K562 (cell line): Measurements from ENCODE around the gene SNX9. TPM values are rescaled to one million over a fixed set of nuclear protein-coding genes. Genes with fewer than 3 reads are reported as not detected.

ENCODE experiments used
- ATF4 ChIP-seq: fragments of 450-650 bp; formaldehyde crosslinking; IDR thresholded peaks from 2 replicates; pipeline ENCODE4 v1.4.0; 2022; ENCODE audit warnings: mild to moderate bottlenecking, moderate library complexity
- DIDO1 ChIP-seq: fragments of 450-650 bp; IDR thresholded peaks from 2 replicates; pipeline ENCODE4 v1.6.1; 2016; ENCODE audit warnings: low read depth, missing biosample characterization, missing genetic modification characterization
- ETV1 ChIP-seq: fragments of 450-650 bp; conservative IDR thresholded peaks from 2 replicates; pipeline ENCODE4 v1.6.1; 2016; ENCODE audit warnings: missing genetic modification characterization, control low read depth, low read depth, missing compliant biosample characterization
- HMG20A ChIP-seq: fragments of 450-650 bp; formaldehyde crosslinking; conservative IDR thresholded peaks from 2 replicates; pipeline ENCODE4 v1.4.0; 2020; ENCODE audit warnings: mild to moderate bottlenecking, mixed read lengths
- HOXB6 ChIP-seq: fragments of 250-450 bp; sonication (Bioruptor Pico); IDR thresholded peaks from 2 replicates; pipeline ENCODE4 v1.5.1; 2022; ENCODE audit warnings: mild to moderate bottlenecking, borderline replicate concordance
- KLF13 ChIP-seq: fragments of 450-650 bp; IDR thresholded peaks from 2 replicates; pipeline ENCODE4 v1.6.1; 2016; ENCODE audit warnings: missing genetic modification characterization, low read depth, mild to moderate bottlenecking, missing compliant biosample characterization, moderate library complexity, borderline replicate concordance
- MTA2 ChIP-seq: fragments of 450-650 bp; IDR thresholded peaks from 2 replicates; pipeline ENCODE4 v1.6.1; 2016; ENCODE audit warnings: low read depth
- NBN ChIP-seq: fragments of 450-650 bp; IDR thresholded peaks from 2 replicates; pipeline ENCODE4 v1.6.1; 2016; ENCODE audit warnings: low read depth, mild to moderate bottlenecking
- NUFIP1 ChIP-seq: fragments of 450-650 bp; IDR thresholded peaks from 2 replicates; pipeline ENCODE4 v1.6.1; 2018; ENCODE audit not compliant: partially characterized antibody
- PTTG1 ChIP-seq: fragments of 450-650 bp; IDR thresholded peaks from 2 replicates; pipeline ENCODE4 v1.6.1; 2016; ENCODE audit warnings: low read depth, mild to moderate bottlenecking, missing genetic modification characterization, missing compliant biosample characterization
- RCOR1 ChIP-seq, 2 experiments: IDR thresholded peaks; 2 replicates each; pipeline ENCODE4 v1.6.1; 2012; ENCODE audit warnings: low read depth in 2 of 2, low read length in 2 of 2, borderline replicate concordance in 1 of 2, improper control_type of control experiment in 1 of 2
- ZBTB1 ChIP-seq: sonication (generic); formaldehyde crosslinking; IDR thresholded peaks from 2 replicates; pipeline ENCODE4 v1.8.1; 2023; ENCODE audit warnings: missing genetic modification reagents, low read depth, mild to moderate bottlenecking, borderline replicate concordance
- ZNF232 ChIP-seq: sonication (generic); formaldehyde crosslinking; IDR thresholded peaks from 2 replicates; pipeline ENCODE4 v1.8.0; 2022; ENCODE audit warnings: mild to moderate bottlenecking, missing genetic modification reagents
- ZNF384 ChIP-seq: IDR thresholded peaks from 2 replicates; pipeline ENCODE4 v1.6.1; 2012; ENCODE audit warnings: low read depth, low read length, improper control_type of control experiment
- ZNF512 ChIP-seq: IDR thresholded peaks from 2 replicates; pipeline ENCODE4 v1.6.1; 2016; ENCODE audit warnings: missing genetic modification characterization, missing compliant biosample characterization
- ZNF592 ChIP-seq: fragments of 450-650 bp; IDR thresholded peaks from 2 replicates; pipeline ENCODE4 v1.6.1; 2017; ENCODE audit warnings: antibody characterized with exemption, mild to moderate bottlenecking
- ZNF830 ChIP-seq: fragments of 250-450 bp; sonication (Bioruptor Pico); IDR thresholded peaks from 2 replicates; pipeline ENCODE4 v1.5.0; 2021; ENCODE audit warnings: mild to moderate bottlenecking
- polyA plus RNA-seq, 8 experiments: library from polyadenylated mRNA; depleted of rRNA in 4 of 8; stranded (reverse) in 5 of 8; unstranded in 3 of 8; fragments of >200 nt; fragmentation: Nextera tagmentation in 2 of 8; fragmentation: Illumina TruSeq in 1 of 8; extraction: Ambion mirVana in 2 of 8; extraction: Trizol in 1 of 8; gene quantifications; 2 replicates each; pipeline versions ENCODE4 v1.2.1 to v1.2.3, GENCODE V29; 2011 to 2014; ENCODE audit warnings: inconsistent platforms in 1 of 8, missing spikeins in 1 of 8
- total RNA-seq, 7 experiments: library from RNA; depleted of rRNA in 6 of 7; stranded (reverse); fragments of >200 nt in 6 of 7; fragmentation: Illumina TruSeq in 2 of 7; extraction: Trizol in 2 of 7; gene quantifications; 2 replicates each; pipeline versions ENCODE4 v1.2.1 to v1.2.3, GENCODE V29; 2011 to 2021; ENCODE audit warnings: low replicate concordance in 1 of 7
- TF ChIP-seq, protein P1 (sequence below): fragments of 250-450 bp; sonication (Bioruptor Pico); IDR thresholded peaks from 2 replicates; pipeline ENCODE4 v1.4.0; 2020; ENCODE audit warnings: mild to moderate bottlenecking, moderate library complexity

SNX9 gene
- total and polyA plus RNA-seq, 9 of the 15 experiments (the other 6 are each of a cell fraction or from before 2014, with no cell fraction given): 6.0 to 81.7 (median 57.1) TPM

GRCh38 chr6:157822245-157823000, 623 bp upstream of the SNX9 start (continued):
- TF ChIP-seq ZNF592 (peak; percentile 98), NBN (no peak), NUFIP1 (no peak), KLF13 (peak; percentile 60; the same call in 1 of the 2 replicates), MTA2 (no peak), PTTG1 (no peak), ATF4 (CRISPR knock-in tag) (no peak), HOXB6 (CRISPR knock-in tag) (no peak), DIDO1 (tag) (no peak), ZNF232 (CRISPR knock-in tag) (no peak), ZNF512 (no peak), ZNF830 (CRISPR knock-in tag) (no peak), RCOR1 (IDR thresholded peaks at IDR 0.05; ENCODE audit: borderline replicate concordance in 1 of 2, low read depth in 2 of 2, low read length in 2 of 2) (no peak), ZNF384 (no peak), HMG20A (CRISPR knock-in tag) (no peak), ZBTB1 (peak; percentile 47; the same call in 1 of the 2 replicates), ETV1 (tag) (no peak)
- TF ChIP-seq, protein P1, sequence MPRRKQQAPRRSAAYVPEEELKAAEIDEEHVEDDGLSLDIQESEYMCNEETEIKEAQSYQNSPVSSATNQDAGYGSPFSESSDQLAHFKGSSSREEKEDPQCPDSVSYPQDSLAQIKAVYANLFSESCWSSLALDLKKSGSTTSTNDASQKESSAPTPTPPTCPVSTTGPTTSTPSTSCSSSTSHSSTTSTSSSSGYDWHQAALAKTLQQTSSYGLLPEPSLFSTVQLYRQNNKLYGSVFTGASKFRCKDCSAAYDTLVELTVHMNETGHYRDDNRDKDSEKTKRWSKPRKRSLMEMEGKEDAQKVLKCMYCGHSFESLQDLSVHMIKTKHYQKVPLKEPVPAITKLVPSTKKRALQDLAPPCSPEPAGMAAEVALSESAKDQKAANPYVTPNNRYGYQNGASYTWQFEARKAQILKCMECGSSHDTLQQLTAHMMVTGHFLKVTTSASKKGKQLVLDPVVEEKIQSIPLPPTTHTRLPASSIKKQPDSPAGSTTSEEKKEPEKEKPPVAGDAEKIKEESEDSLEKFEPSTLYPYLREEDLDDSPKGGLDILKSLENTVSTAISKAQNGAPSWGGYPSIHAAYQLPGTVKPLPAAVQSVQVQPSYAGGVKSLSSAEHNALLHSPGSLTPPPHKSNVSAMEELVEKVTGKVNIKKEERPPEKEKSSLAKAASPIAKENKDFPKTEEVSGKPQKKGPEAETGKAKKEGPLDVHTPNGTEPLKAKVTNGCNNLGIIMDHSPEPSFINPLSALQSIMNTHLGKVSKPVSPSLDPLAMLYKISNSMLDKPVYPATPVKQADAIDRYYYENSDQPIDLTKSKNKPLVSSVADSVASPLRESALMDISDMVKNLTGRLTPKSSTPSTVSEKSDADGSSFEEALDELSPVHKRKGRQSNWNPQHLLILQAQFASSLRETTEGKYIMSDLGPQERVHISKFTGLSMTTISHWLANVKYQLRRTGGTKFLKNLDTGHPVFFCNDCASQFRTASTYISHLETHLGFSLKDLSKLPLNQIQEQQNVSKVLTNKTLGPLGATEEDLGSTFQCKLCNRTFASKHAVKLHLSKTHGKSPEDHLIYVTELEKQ (CRISPR knock-in tag): no peak
